B cell (primary cell): Measurements from ENCODE around the gene PTPRC. TPM values are rescaled to one million over a fixed set of nuclear protein-coding genes. Genes with fewer than 3 reads are reported as not detected.

ENCODE experiments used
- ATAC-seq: fragments of 200-7000 bp; cut with Tn5 transposase; one replicate; pipeline ENCODE4 v1.10.0; 2021; ENCODE audit warnings: low read depth, mild to moderate bottlenecking, moderate number of reproducible peaks, moderate library complexity
- CTCF ChIA-PET: fragments of 350-600 bp; sonication (Branson Sonifier 250); formaldehyde crosslinking; loops from one replicate; lab custom pipeline; 2021; ENCODE audit warnings: antibody characterized with exemption, inconsistent platforms; lab: Charles Lee
- POLR2A ChIA-PET: fragments of 350-600 bp; sonication (Branson Sonifier 250); formaldehyde crosslinking; loops from one replicate; lab custom pipeline; 2021; ENCODE audit warnings: antibody characterized with exemption; lab: Charles Lee
- DNase-seq: peaks from one replicate; pipeline ENCODE4 v3.0.0; 2013
- H2AFZ ChIP-seq: 2 replicates; pipeline ENCODE4 v1.6.1; 2012; ENCODE audit warnings: mild to moderate bottlenecking, low read depth, low read length; ENCODE audit not compliant: insufficient read depth, poor library complexity, severe bottlenecking
- H3K27ac ChIP-seq, 2 donors: 1 replicate in 1 of 2; 2 replicates in 1 of 2; pipeline ENCODE4 v1.5.1; 2012 to 2013; ENCODE audit warnings: low read length in 2 of 2, mild to moderate bottlenecking in 2 of 2, moderate library complexity in 1 of 2
- H3K27me3 ChIP-seq, 4 experiments: fragments of 200-600 bp in 1 of 4; sonication (generic) in 1 of 4; replicated peaks in 1 of 4; 1 replicate in 2 of 4; 2 replicates in 2 of 4; pipeline versions ENCODE4 v1.6.1 to v1.7.0; 2013 to 2016; ENCODE audit warnings: low read length in 3 of 4, mild to moderate bottlenecking in 2 of 4, mixed read lengths in 1 of 4, moderate library complexity in 1 of 4; ENCODE audit not compliant: insufficient read depth in 4 of 4, control insufficient read depth in 3 of 4; ENCODE audit errors: control extremely low read depth in 1 of 4
- H3K36me3 ChIP-seq, 2 experiments: replicated peaks in 1 of 2; 1 replicate in 1 of 2; 2 replicates in 1 of 2; pipeline versions ENCODE4 v1.6.1 to v1.7.1; 2013; ENCODE audit warnings: low read length in 1 of 2; ENCODE audit not compliant: insufficient read depth in 2 of 2, control insufficient read depth in 1 of 2; ENCODE audit errors: control extremely low read depth in 1 of 2, extremely low read depth in 1 of 2
- H3K4me1 ChIP-seq, 2 donors: fragments of 200-600 bp in 1 of 2; sonication (generic) in 1 of 2; 1 replicate in 1 of 2; 2 replicates in 1 of 2; pipeline versions ENCODE4 v1.5.1 to v1.6.1; 2013 to 2017; ENCODE audit warnings: low read length in 2 of 2; ENCODE audit not compliant: control insufficient read depth in 2 of 2, insufficient read depth in 2 of 2
- H3K4me2 ChIP-seq: replicated peaks from 2 replicates; pipeline ENCODE3; 2012; ENCODE audit warnings: mild to moderate bottlenecking, low read depth, low read length; ENCODE audit not compliant: poor library complexity, severe bottlenecking
- H3K4me3 ChIP-seq, 5 experiments: fragments of 200-600 bp in 1 of 5; sonication (generic) in 1 of 5; 1 replicate in 3 of 5; 2 replicates in 2 of 5; pipeline versions ENCODE4 v1.5.1 to v1.7.0; 2011 to 2016; ENCODE audit warnings: low read length in 4 of 5, mild to moderate bottlenecking in 4 of 5, low read depth in 2 of 5, control low read depth in 1 of 5, moderate library complexity in 1 of 5; ENCODE audit not compliant: insufficient read depth in 1 of 5; ENCODE audit errors: control extremely low read depth in 1 of 5, extremely low read depth in 1 of 5
- H3K79me2 ChIP-seq: fragments of 200-600 bp; sonication (generic); one replicate; pipeline ENCODE4 v1.6.0; 2016; ENCODE audit warnings: low read length; ENCODE audit not compliant: control insufficient read depth, insufficient read depth
- H3K9ac ChIP-seq: fragments of 200-600 bp; sonication (generic); 2 replicates; pipeline ENCODE4 v1.6.1; 2017; ENCODE audit warnings: mild to moderate bottlenecking, low read length, moderate library complexity
- H3K9me3 ChIP-seq, 3 donors: one replicate each; pipeline versions ENCODE4 v1.6.1 to v1.7.1; 2013; ENCODE audit warnings: low read length in 2 of 3; ENCODE audit not compliant: control insufficient read depth in 2 of 3, insufficient read depth in 1 of 3; ENCODE audit errors: control extremely low read depth in 1 of 3
- H4K20me1 ChIP-seq: 2 replicates; pipeline ENCODE4 v1.6.0; 2012; ENCODE audit warnings: mild to moderate bottlenecking, low read length; ENCODE audit not compliant: insufficient read depth, control insufficient read depth, poor library complexity, severe bottlenecking
- H3K27ac Mint-ChIP-seq: one replicate; pipeline ENCODE4 v1.8.0; 2021; ENCODE audit warnings: mixed read lengths
- H3K27me3 Mint-ChIP-seq: one replicate; pipeline ENCODE4 v1.8.0; 2021; ENCODE audit warnings: mixed read lengths
- H3K4me1 Mint-ChIP-seq: one replicate; pipeline ENCODE4 v1.8.0; 2021; ENCODE audit warnings: mixed read lengths
- H3K4me3 Mint-ChIP-seq: one replicate; pipeline ENCODE4 v1.8.0; 2021; ENCODE audit warnings: mixed read lengths
- H3K9me3 Mint-ChIP-seq: one replicate; pipeline ENCODE4 v1.8.0; 2022; ENCODE audit warnings: mixed read lengths; ENCODE audit not compliant: insufficient read depth
- EZH2 ChIP-seq: IDR thresholded peaks from 2 replicates; pipeline ENCODE4 v1.6.1; 2012; ENCODE audit warnings: borderline replicate concordance, low read depth, mild to moderate bottlenecking, moderate library complexity, low read length; ENCODE audit not compliant: insufficient read depth, poor library complexity, severe bottlenecking
- WGBS: methylation state at CpG from one replicate; pipeline ENCODE4 v1.1.5; 2013; ENCODE audit warnings: missing lambda C conversion rate; ENCODE audit not compliant: insufficient coverage; 5-methylcytosine and 5-hydroxymethylcytosine counted together
- intact Hi-C: fragments of 100-400 bp; cut with micrococcal nuclease; formaldehyde crosslinking; loops from one replicate; pipeline ENCODE4 v1.10.0; 2022
- polyA plus RNA-seq: library from polyadenylated mRNA; depleted of rRNA; stranded (reverse); fragments of >200 nt; gene quantifications from 2 replicates; pipeline ENCODE4 v1.2.3, GENCODE V29; 2012
- total RNA-seq, 2 donors: library from RNA; stranded (reverse); fragments of 120-200 nt in 1 of 2; gene quantifications; 1 replicate in 1 of 2; 2 replicates in 1 of 2; pipeline versions ENCODE4 v1.2.3 to v1.2.4, GENCODE V29; 2013 to 2022
- TF ChIP-seq, protein P1 (sequence below): fragments of 200-600 bp; IDR thresholded peaks from one replicate; pipeline ENCODE4 v1.8.0; 2022; ENCODE audit warnings: antibody characterized with exemption, mild to moderate bottlenecking

PTPRC gene
- total and polyA plus RNA-seq, 2 donors (not counting 1 experiment from before 2014, with no cell fraction given) = 151 to 543 TPM

DNA sequence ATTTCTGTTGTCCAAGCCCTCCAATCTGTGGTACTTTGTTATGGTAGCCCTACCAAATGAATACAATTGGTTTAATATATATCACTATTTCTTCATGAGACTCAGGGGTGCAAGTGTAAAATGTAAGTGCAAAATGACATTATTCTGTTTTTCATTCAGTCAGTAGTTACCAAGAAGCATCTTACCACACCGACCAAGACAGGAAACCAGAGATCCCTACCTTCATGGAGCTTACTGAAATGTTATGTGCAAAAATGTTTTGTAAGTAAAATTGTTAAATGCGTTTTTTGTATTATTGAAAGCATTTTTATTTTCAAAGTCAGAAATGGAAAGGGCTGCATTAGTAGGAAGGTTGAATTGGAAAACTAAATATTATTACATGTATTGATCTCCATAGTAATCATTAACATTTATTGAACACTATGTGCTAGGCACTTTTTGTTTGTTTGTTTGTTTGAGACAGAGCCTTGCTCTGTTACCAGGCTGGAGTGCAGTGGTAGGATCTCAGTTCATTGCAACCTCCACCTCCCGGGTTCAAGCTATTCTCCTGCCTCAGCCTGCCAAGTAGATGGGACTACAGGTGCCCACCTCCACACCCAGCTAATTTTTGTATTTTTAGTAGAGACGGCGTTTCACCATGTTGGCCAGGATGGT, 166.8 kb downstream of the PTPRC start:
- ATAC-seq (no peak), DNase-seq (no peak)
- Histone ChIP-seq H3K27ac (no peak overlapping the region), H3K9ac (no peak overlapping the region), H3K36me3 (no peaks in the 10 kb centered on the region), H3K4me2 (no peak overlapping the region), H3K79me2 (no peaks in the 10 kb centered on the region), H4K20me1 (no peaks in the 10 kb centered on the region), H3K4me3 (no peak overlapping the region), H2AFZ (no peak overlapping the region), H3K4me1 (no peaks in the 10 kb centered on the region), H3K27me3 (no peaks in the 10 kb centered on the region), H3K9me3 (peaks cover 0 to 1% (median 0%) of the 10 kb centered on the region in 3 donors)
- Mint-ChIP-seq H3K4me3 (no peak overlapping the region), H3K4me1 (no peaks in the 10 kb centered on the region), H3K27ac (no peak overlapping the region), H3K9me3 (no peaks in the 10 kb centered on the region), H3K27me3 (peaks cover 5% of the 10 kb centered on the region)
- no peak for TF ChIP-seq EZH2
- TF ChIP-seq, protein P1, sequence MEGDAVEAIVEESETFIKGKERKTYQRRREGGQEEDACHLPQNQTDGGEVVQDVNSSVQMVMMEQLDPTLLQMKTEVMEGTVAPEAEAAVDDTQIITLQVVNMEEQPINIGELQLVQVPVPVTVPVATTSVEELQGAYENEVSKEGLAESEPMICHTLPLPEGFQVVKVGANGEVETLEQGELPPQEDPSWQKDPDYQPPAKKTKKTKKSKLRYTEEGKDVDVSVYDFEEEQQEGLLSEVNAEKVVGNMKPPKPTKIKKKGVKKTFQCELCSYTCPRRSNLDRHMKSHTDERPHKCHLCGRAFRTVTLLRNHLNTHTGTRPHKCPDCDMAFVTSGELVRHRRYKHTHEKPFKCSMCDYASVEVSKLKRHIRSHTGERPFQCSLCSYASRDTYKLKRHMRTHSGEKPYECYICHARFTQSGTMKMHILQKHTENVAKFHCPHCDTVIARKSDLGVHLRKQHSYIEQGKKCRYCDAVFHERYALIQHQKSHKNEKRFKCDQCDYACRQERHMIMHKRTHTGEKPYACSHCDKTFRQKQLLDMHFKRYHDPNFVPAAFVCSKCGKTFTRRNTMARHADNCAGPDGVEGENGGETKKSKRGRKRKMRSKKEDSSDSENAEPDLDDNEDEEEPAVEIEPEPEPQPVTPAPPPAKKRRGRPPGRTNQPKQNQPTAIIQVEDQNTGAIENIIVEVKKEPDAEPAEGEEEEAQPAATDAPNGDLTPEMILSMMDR = no peak
- intact Hi-C loops = no loop called here
- 94% methylated on average over 2 of the region's 5 CpGs for WGBS
- ChIA-PET POLR2A (no interaction called here), CTCF (no interaction called here)

DNA sequence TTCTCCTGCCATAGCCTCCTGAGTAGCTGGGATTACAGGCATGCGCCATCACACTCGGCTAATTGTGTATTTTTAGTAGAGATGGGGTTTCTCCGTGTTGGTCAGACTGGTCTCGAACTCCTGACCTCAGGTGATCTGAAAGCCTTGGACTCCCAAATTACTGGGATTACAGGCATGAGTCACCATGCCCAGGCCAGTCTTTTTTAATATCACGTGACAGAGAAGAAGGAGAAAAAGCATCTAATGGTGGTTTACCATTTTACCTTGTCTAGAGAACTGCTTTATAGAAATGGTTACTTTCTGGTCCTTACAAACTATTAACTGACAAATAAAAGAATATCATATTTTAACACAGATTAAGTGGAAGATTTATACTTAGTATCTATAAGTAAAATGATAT, 168.0 kb downstream of the PTPRC start:
- no peak overlapping the region for H3K4me3 Mint-ChIP-seq
- no peak for ATAC-seq

More for the DNA sequence above, 168.0 kb downstream of the PTPRC start:
- Mint-ChIP-seq H3K4me1 (no peaks in the 10 kb centered on the region), H3K9me3 (no peaks in the 10 kb centered on the region), H3K27me3 (peaks cover 5% of the 10 kb centered on the region), H3K27ac (no peak overlapping the region)
- no peak for DNase-seq
- CTCF ChIA-PET = no interaction called here
- H2AFZ ChIP-seq = no peak overlapping the region
- peaks cover 0 to 4% (median 0%) of the 10 kb centered on the region in 3 donors for H3K9me3 ChIP-seq
- H3K4me3 ChIP-seq = no peak overlapping the region
- H3K27me3 ChIP-seq = no peaks in the 10 kb centered on the region
- H3K9ac ChIP-seq = no peak overlapping the region
- no peak overlapping the region for H3K4me2 ChIP-seq
- POLR2A ChIA-PET = no interaction called here
- H3K4me1 ChIP-seq = no peaks in the 10 kb centered on the region
- TF ChIP-seq, protein P1 = no peak
- TF ChIP-seq EZH2 = no peak
- intact Hi-C loops = no loop called here
- no peaks in the 10 kb centered on the region for H3K79me2 ChIP-seq
- WGBS = 87% methylated on average over 5 of the region's 5 CpGs
- no peaks in the 10 kb centered on the region for H3K36me3 ChIP-seq
- no peak overlapping the region for H3K27ac ChIP-seq
- H4K20me1 ChIP-seq = no peaks in the 10 kb centered on the region
